Spleen (tissue), 7 donors: ENCODE data around the gene KIF6.

Experiments used
- POLR2A ChIP-seq, 3 donors: fragments of 450-650 bp; IDR thresholded peaks; one replicate each; pipeline ENCODE4 v1.5.1; 2017; ENCODE audit warnings: antibody characterized with exemption in 3 of 3, mild to moderate bottlenecking in 1 of 3
- TF ChIP-seq, protein P1 (sequence below), 11 experiments: fragments of 200-600 bp in 7 of 11; fragments of 450-650 bp in 4 of 11; sonication (generic) in 4 of 11; IDR thresholded peaks in 8 of 11; conservative IDR thresholded peaks in 3 of 11; 1 replicate in 7 of 11; 2 replicates in 4 of 11; pipeline versions ENCODE4 v1.4.0 to v1.8.0; 2016 to 2021; ENCODE audit warnings: antibody characterized with exemption in 11 of 11, inconsistent platforms in 4 of 11, mild to moderate bottlenecking in 1 of 11
- donor health status: DM: no; HTN: no; CAD: no; lungs with moderate emphysema.
- donor health status: DM: no; HTN: no; CAD: no.
- donor health status: DM: no; HTN: no; CAD: no.

GRCh38 chr6:39572661-39573340, 152.4 kb downstream of the KIF6 start:
- TF ChIP-seq, protein P1, sequence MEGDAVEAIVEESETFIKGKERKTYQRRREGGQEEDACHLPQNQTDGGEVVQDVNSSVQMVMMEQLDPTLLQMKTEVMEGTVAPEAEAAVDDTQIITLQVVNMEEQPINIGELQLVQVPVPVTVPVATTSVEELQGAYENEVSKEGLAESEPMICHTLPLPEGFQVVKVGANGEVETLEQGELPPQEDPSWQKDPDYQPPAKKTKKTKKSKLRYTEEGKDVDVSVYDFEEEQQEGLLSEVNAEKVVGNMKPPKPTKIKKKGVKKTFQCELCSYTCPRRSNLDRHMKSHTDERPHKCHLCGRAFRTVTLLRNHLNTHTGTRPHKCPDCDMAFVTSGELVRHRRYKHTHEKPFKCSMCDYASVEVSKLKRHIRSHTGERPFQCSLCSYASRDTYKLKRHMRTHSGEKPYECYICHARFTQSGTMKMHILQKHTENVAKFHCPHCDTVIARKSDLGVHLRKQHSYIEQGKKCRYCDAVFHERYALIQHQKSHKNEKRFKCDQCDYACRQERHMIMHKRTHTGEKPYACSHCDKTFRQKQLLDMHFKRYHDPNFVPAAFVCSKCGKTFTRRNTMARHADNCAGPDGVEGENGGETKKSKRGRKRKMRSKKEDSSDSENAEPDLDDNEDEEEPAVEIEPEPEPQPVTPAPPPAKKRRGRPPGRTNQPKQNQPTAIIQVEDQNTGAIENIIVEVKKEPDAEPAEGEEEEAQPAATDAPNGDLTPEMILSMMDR (IDR thresholded peaks at IDR 0.05 in 8 of 11, conservative IDR thresholded peaks at IDR 0.05 in 3 of 11), result no peak
- TF ChIP-seq POLR2A (IDR thresholded peaks at IDR 0.05), result no peak
